Effector CD4-positive, alpha-beta T cell (primary cell): ENCODE data around the gene FOXL3.
"Not testable (repeated sequence)": the region's sequence is repeated elsewhere in the genome, so short reads cannot be mapped to it uniquely, and the experiment has no call there.

Experiments
- DNase-seq: peaks from one replicate; pipeline ENCODE4 v3.0.0-alpha.2; 2020

The FOXL3 gene

DNA sequence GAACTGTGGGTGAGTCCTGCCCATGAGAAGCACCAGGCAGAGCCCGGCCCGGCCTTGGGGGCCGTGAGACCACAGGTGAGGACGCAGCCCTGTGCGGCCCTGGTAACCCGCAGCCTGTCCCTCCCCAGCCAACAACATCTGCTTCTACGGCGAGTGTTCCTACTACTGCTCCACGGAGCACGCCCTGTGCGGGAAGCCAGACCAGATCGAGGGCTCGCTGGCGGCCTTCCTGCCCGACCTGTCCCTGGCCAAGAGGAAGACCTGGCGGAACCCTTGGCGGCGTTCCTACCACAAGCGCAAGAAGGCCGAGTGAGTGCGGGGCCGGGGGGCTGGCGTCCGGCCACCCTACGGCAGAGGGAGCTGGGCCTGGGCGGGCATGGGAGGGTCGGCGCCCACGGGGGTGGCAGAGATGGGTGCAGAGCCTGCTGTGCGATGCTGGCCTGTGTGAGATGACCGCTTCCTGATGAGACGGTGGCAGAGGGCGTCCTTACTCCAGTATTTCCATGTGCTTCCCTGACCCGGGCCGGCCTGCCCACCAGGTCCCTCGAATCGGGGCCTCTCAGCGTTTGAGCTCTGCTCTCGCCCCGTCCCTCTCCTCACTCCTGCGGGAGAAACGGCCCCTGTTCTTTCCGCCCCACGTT, 34.1 kb upstream of the FOXL3 start:
- no peak for DNase-seq

DNA sequence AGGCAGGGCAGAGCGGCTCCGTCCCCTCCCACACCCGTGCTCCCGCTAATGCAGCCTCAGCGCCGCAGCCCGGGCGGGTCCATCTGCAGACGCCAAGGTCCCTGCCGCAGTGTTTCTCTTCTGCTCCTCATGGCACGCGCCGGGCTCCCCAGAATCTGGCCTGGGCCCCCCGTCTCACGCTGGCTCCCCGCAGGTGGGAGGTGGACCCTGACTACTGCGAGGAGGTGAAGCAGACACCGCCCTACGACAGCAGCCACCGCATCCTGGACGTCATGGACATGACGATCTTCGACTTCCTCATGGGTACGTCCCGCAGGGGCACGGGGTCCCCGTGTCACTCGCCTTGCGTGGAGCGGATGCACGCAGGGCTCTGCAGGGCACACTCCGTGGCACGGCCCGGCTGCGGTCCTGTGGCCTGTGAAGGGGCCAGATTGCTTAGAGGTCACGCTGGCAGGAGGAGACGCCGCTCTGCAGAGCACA, 33.5 kb upstream of the FOXL3 start:
- no peak for DNase-seq

DNA sequence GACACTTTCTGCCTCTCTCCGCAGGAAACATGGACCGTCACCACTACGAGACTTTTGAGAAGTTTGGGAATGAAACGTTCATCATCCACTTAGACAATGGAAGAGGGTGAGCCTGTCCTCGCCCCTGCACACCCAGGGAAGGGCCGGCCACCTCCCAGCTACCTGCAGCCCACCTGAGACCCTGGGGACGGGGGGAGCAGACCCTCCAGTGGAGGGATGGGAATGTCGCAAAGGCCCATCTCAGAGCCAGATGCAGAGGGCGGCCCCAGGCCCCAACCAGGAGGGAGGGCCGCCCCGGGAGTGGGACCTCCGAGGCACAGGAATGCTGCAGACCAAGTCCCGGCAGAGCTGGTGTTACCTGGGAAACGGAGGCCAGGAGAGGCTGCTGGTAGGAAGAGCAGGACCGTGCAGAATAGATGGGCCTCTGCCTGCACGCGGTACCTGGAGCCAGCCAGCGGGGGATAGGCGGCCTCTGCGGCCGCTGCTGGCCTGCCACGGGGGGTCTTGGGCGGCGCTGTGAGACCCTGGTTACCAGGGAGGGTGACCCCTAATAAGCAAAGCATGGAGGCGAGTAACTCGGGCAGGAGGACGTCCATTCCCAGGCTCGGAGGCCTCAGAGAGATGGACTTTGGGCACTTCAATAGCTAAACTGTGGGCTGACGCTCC, 32.9 kb upstream of the FOXL3 start:
- DNase-seq = no peak

DNA sequence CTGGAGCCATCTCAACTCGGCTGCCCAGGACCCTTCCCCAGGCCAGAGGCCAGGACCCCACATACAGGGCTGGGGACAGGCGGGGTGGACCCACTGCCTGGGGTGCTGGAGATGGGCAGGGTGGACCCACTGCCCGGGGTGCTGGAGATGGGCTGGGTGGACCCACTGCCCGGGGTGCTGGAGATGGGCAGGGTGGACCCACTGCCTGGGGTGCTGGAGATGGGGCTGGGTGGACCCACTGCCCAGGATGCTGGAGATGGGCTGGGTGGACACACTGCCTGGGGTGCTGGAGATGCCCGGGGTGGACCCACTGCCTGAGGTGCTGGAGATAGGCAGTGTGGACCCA, 32.4 kb upstream of the FOXL3 start:
- DNase-seq = no peak

DNA sequence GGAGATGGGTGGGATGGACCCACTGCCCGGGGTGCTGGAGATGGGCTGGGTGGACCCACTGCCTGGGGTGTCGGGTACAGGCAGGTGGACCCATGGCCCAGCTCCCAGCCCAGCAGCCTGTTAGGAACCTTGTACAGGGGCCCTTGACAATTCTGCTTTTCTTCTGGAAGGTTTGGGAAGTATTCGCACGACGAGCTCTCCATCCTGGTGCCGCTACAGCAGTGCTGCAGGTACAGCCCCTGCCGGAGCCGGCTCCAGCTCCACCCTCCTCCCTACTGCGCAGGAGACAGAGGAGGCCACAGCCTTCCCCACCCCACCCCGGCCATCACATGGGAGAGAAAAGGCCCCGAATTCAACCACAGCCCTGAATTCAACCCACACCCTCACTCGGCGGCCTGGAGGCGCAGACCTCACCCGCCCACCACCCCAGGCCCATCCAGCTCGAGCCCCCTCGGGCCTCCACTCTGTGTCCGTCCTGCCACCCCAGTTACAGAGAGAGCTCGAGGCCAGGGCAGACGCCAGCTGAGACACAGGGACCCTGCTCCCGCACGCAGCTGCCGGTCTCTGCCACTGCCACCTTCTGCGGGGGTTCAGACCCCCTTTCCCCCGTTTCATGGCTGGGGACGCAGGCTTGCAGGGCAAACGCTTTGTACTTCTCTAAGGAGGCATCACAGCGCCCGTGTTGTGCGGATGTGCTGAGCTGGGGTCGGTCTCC, 31.3 kb upstream of the FOXL3 start:
- DNase-seq = no peak

DNA sequence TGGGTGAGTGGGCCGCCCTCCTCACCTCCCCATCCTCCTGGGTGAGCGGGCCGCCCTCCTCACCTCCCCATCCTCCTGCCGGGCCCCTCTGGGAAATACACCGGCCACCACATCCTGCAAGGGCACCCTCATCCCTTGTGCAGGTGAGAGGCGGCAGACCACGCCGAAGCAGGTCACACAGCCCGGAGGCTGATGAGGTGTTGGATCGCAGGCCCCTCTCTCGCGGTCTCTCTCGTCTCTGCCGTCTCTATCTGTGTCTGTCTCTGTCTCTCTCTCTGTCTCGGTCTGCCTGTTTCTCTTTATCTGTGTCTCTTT, 30.8 kb upstream of the FOXL3 start:
- DNase-seq = no peak

DNA sequence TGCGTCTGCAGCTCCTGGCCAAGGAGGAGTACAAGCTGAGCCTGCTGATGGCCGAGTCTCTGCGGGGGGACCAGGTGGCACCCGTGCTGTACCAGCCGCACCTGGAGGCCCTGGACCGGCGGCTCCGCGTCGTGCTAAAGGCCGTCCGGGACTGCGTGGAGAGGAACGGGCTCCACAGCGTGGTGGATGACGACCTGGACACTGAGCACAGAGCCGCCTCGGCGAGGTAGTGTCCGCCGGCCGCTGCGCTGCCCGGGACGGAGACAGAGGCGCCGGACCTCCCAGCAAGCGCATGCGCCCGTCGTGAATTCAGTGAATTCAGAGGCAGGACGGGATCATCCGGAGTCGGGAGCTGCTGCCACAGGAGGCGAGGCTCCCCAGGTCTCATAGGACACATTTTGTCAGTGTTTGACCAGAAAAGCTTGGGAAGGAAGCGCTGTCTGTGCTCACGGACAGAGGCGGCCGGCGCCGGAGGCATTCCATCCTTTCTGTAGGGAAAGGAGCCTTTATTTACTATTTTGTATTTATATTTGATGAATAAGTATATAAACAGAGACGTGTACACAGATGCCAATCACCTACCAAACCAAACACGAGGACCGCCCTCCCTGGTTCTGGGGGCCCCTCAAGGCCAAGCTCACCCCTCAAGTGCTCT, 30.1 kb upstream of the FOXL3 start:
- no peak for DNase-seq

DNA sequence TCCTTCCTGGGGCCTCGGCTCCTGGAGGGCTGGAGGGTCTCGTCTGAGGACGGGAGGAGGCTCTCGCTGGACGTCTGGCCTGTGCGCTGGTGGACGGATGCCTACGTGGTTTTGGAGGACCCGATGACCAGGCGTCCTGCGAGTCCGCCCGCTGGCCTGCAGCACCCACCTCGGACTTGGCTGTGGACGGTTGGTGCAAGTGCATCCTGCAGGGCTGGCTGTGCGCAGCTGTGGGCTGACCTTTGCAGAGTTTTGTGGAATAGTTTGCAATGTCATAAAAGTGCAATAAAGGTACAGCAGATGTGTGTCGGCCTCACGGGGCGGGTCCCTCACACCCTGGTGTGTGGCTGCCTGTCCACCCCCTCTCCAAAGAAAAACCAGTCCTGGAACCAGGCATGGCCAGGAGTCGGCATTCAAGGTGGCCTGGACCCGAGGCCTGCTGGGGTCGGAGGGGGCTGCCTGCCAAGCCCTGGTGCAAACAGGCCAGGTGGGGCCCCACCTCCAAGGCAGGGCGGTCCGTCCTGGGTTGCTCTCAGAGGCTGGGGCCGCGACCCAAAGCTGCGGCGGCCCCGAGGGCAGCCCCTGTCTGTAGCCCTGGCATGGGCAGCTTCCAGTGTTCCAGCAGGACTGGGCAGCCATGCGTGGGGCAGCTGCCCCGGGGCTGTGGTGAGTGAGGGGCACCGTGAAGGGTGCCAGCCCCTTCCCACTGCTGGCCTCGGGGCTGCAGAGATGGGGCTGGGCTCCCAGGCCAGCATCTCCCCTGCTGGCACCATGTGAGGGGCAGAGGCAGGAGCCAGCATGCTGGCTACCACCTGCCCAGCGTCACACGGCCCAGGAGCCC, 29.3 kb upstream of the FOXL3 start:
- DNase-seq = no peak

DNA sequence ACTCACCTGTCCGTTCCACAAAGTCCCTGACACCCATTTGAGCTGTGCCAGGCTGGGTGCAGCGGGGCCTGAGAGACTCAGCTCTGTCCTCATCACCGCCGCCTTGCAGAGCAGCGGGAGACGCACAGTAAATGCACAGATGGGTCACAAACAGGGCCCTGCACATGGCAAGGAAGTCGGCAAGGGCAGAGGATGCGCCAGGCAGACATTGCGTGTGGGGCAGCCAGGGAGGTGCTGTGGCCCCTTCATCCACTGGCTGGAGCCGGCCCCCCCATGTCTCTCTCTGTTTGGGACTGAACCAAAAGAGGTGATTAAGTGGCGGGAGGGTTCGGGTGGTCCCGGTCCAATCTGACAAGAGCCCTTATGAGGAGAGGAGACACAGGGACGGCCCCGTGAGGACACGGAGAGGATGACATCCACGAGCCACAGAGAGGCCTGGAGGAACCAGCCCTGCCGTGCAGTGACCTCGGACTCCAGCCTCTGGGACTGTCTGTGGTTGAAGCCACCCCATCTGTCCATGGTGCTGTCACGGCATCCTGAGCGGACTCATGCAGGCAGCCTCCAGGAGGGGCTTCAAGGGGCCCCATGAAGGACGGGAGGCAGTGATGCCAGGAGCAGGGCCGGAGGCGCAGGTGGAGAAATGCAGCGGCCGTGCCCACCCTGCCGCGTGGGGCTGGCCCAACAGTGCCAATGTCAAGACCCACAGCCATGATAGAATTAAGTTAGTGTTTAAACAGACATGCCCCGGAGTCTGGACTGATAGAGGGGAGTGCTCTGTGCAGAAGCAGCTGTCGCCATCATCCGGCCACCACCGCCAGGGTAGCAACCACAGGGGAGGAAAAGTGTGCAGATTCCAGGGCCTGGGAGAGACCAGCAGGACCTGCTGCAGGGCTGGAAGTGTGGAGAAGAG, 28.4 kb upstream of the FOXL3 start:
- no peak for DNase-seq

DNA sequence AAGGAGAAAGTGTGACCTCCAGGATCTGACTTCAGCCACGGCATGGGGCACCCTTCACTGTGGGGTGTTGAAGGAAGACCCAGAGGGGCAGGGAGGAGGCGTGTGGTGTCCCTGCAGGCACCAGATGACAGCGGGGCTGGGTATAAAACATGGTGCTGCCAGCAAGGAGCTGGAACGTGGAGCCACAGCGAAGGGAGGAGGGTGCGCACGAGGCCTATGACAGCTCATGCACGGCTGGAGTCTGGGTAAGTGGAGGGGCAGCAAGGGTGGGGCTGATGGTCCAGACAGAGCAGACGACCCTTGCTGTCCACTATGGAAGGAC, 27.8 kb upstream of the FOXL3 start:
- no peak for DNase-seq

DNA sequence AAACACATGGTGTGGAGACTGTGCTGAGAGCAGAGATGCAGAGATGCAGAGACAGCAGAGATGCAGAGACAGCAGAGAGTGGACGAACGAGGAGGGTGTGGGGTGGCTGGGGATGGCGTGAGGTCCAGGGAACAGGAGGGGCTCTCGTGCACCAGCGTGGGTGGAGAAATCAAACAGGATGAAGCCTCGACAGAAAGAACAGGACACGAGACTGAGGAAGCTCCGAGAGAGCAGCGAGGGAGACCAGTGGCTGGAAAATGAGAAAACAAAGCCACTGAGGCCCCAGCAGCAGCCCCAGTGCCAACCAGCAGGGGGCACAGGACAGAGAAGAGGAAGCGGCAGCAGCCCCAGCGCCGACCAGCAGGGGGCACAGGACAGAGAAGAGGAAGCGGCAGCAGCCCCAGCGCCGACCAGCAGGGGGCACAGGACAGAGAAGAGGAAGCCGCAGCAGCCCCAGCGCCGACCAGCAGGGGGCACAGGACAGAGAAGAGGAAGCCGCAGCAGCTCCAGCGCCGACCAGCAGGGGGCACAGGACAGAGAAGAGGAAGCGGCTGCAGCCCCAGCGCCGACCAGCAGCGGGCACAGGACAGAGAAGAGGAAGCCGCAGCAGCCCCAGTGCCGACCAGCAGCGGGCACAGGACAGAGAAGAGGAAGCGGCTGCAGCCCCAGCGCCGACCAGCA, 27.2 kb upstream of the FOXL3 start:
- DNase-seq = peak; percentile 30

DNA sequence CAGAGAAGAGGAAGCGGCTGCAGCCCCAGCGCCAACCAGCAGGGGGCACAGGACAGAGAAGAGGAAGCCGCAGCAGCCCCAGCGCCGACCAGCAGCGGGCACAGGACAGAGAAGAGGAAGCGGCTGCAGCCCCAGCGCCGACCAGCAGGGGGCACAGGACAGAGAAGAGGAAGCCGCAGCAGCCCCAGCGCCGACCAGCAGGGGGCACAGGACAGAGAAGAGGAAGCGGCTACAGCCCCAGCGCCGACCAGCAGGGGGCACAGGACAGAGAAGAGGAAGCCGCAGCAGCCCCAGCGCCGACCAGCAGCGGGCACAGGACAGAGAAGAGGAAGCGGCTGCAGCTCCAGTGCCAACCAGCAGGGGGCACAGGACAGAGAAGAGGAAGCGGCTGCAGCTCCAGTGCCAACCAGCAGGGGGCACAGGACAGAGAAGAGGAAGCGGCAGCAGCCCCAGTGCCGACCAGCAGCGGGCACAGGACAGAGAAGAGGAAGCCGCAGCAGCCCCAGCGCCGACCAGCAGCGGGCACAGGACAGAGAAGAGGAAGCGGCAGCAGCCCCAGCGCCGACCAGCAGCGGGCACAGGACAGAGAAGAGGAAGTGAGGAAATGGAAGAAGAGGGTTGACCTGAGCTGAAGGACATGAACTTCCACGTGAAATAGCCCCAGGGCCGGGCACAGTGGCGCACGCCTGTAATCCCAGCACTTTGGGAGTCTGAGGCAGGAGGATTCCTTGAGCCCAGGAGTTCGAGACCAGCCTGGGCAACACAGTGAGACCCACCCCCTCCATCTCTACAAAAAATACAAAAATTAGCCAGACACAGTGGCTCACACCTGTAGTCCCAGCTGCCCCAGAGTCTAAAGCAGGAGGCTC, 26.3 kb upstream of the FOXL3 start:
- DNase-seq = not testable (repeated sequence)

DNA sequence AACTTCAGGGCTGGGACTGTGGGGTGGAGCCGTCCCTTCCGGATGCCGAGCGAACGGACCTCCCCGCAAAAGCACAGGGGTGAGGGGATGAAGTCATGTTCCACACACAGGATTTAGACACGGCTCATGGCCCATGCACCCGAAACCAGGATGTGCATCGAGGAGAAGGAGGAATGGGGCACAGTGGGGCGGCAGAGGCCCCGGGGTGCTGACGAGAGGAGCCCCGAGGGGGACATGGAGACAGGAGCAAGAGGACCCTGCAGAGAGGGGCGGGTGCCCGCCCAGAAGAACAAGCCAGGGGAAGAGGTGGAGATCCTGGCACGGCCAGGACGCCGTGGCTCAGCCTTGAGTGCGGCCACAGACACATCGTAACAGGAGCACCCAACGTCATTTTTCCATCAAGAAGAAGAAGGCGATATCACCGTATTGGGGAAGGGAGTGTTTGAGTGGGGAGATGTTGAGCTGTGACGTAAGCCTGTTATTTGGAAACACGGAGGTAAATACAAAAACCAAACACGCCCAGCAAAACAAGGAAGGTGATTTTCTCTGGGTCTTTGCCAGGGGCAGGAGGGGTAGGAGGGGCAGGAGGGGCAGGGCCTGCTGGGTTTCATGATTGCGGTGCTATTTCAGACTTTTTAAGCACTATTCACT, 25.3 kb upstream of the FOXL3 start:
- DNase-seq = no peak

DNA sequence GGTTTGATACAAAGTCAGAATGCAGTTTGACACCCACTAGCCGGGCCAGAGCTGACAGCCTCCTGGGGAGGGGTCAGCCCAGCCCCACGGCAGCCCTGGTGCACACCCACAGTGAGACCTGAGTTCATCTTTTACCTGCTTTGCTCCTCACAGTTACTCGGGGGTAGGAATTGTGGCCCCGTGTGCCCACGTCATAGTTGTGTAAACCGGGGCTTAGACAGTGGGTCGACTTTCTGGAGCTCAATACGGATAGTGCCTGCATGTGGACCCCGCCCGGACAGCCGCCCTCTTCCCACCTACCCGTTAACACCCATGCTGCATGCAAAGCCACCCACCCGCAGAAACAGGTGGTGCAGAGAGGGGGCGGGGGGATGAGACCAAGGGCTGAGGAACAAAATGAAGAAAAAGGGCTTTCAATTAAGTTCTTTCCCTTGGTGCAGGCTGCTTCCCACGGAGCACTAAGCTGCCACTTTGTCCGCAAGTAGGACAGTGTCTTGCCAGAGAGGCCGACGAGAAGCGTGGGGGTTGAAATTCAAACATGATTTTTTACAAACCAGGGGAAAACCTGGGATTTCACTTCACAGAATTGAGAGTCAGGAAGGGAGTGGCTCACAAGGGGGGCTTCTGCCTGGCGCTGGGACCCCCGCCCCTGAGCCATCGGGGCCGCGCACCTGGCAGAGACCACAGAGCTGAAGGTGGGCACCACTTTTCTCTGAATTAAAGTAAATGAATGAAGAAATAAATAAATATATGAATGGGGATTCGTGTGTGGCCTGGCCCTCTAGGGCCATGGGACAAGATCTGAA, 24.6 kb upstream of the FOXL3 start:
- DNase-seq = no peak

DNA sequence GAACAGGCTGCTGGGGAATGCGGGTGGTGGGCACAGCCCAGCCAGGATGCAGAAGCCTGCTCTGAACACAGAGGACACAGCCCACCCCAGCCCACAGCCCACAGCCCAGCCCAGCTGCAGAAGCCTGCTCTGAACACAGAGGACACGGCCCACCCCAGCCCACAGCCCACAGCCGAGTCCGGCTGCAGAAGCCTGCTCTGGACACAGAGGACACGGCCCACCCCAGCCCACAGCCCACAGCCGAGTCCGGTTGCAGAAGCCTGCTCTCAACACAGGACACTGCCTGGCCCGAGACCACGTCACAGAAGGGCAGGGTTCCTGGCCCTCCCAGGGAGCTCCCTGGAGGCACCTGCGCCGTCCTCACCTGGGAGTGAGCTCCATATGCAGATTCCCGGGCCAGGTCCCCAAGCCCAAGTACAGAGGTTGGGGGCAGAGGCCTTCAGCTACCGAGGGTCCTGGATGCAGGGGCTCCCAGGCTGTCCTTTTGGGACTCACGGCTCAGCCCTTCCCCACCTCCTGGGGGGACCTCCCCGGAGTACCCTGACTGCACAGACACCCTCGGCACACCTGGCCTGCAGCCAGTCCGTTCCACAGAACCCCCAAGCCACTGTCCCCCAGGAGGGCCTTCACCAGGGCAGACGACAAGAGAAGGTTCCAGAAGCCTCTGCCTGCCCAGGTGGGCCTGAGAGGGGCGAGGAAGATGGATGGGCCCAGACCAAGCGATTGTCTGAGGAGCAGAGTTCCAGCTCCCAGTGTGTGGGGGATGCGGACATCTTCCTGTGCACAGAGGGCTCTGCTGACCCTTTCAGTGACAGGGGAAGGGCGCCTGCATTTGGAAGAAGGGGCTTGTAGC, 23.7 kb upstream of the FOXL3 start:
- no peak for DNase-seq

DNA sequence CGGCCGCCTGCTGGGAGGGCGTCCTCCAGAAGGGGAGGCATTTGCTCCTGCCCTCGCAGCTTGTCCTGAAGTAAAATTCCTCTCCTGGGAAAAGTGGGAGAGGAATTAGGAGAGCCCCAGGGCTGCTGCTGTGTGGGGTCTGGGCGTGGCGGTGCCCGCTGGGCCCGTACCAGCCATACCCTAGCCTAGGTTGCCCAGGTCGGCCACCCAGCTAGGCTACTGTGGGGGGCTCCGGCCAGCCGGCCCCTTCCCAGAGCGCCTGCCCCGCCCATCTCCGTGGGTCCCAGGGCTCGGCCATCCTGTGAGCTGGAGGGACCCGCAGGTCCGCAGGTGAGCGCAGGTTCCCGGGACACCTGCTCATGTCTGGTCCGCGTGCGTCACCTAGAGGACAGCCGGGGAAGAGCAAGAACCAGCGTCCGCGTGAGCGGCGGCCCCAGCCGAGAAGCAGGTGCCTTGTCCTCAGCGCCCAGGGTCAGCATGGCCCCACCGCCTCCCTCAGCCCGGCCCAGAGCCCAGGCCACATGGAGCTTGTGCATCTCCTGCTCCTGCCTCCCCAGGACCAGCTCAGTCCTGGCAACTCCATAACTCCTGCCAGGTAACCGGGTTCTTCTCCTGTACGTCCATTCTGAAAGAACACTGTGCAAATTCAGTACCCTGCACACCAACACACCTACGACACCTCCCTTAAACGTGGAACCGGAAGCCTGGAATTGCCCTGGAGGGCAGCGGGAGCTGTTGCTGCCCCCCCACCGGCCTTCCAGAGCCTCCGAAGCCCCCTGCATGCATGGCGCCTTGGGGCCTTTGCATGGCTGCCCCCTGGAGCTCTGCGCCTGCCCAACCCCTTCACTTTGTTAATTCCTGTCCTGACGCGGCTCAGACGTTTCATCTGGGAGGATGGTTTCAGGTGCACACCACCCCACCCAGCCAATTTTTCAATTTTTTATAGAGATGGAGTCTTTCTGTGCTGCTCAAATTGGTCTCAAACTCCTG, 22.8 kb upstream of the FOXL3 start:
- no peak for DNase-seq

DNA sequence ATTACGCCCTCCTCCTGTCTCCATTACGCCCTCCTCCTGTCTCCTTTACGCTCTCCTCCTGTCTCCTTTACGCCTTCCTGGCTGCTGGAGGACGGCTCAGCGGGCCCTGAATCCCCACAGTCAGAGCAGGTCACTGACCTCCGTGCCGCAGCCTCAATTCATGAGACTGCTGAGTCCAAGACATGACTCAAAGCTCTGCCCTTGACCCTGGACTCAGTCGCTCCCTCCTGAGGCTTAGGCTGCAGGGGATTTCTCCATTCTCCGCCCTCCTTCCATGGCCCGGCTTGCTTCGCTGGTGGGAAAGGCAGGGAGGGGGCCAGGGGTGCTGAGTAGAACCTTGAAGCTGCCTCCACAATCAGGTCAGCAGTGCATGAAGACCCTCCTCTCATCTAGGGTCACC, 21.0 kb upstream of the FOXL3 start:
- no peak for DNase-seq
